B cell (primary cell): ENCODE data around the gene MORN4. TPM values are rescaled to one million over a fixed set of nuclear protein-coding genes. Genes with fewer than 3 reads are reported as not detected.

Source experiments
- ATAC-seq: fragments of 200-7000 bp; cut with Tn5 transposase; one replicate; pipeline ENCODE4 v1.10.0; 2021; ENCODE audit warnings: low read depth, mild to moderate bottlenecking, moderate number of reproducible peaks, moderate library complexity
- CTCF ChIA-PET: fragments of 350-600 bp; sonication (Branson Sonifier 250); formaldehyde crosslinking; loops from one replicate; lab custom pipeline; 2021; ENCODE audit warnings: antibody characterized with exemption, inconsistent platforms; lab: Charles Lee
- POLR2A ChIA-PET: fragments of 350-600 bp; sonication (Branson Sonifier 250); formaldehyde crosslinking; loops from one replicate; lab custom pipeline; 2021; ENCODE audit warnings: antibody characterized with exemption; lab: Charles Lee
- DNase-seq: peaks from one replicate; pipeline ENCODE4 v3.0.0; 2013
- H2AFZ ChIP-seq: 2 replicates; pipeline ENCODE4 v1.6.1; 2012; ENCODE audit warnings: mild to moderate bottlenecking, low read depth, low read length; ENCODE audit not compliant: insufficient read depth, poor library complexity, severe bottlenecking
- H3K27ac ChIP-seq, 2 donors: 1 replicate in 1 of 2; 2 replicates in 1 of 2; pipeline ENCODE4 v1.5.1; 2012 to 2013; ENCODE audit warnings: low read length in 2 of 2, mild to moderate bottlenecking in 2 of 2, moderate library complexity in 1 of 2
- H3K27me3 ChIP-seq, 4 experiments: fragments of 200-600 bp in 1 of 4; sonication (generic) in 1 of 4; replicated peaks in 1 of 4; 1 replicate in 2 of 4; 2 replicates in 2 of 4; pipeline versions ENCODE4 v1.6.1 to v1.7.0; 2013 to 2016; ENCODE audit warnings: low read length in 3 of 4, mild to moderate bottlenecking in 2 of 4, mixed read lengths in 1 of 4, moderate library complexity in 1 of 4; ENCODE audit not compliant: insufficient read depth in 4 of 4, control insufficient read depth in 3 of 4; ENCODE audit errors: control extremely low read depth in 1 of 4
- H3K36me3 ChIP-seq, 2 experiments: replicated peaks in 1 of 2; 1 replicate in 1 of 2; 2 replicates in 1 of 2; pipeline versions ENCODE4 v1.6.1 to v1.7.1; 2013; ENCODE audit warnings: low read length in 1 of 2; ENCODE audit not compliant: insufficient read depth in 2 of 2, control insufficient read depth in 1 of 2; ENCODE audit errors: control extremely low read depth in 1 of 2, extremely low read depth in 1 of 2
- H3K4me1 ChIP-seq, 2 donors: fragments of 200-600 bp in 1 of 2; sonication (generic) in 1 of 2; 1 replicate in 1 of 2; 2 replicates in 1 of 2; pipeline versions ENCODE4 v1.5.1 to v1.6.1; 2013 to 2017; ENCODE audit warnings: low read length in 2 of 2; ENCODE audit not compliant: control insufficient read depth in 2 of 2, insufficient read depth in 2 of 2
- H3K4me2 ChIP-seq: replicated peaks from 2 replicates; pipeline ENCODE3; 2012; ENCODE audit warnings: mild to moderate bottlenecking, low read depth, low read length; ENCODE audit not compliant: poor library complexity, severe bottlenecking
- H3K4me3 ChIP-seq, 5 experiments: fragments of 200-600 bp in 1 of 5; sonication (generic) in 1 of 5; 1 replicate in 3 of 5; 2 replicates in 2 of 5; pipeline versions ENCODE4 v1.5.1 to v1.7.0; 2011 to 2016; ENCODE audit warnings: low read length in 4 of 5, mild to moderate bottlenecking in 4 of 5, low read depth in 2 of 5, control low read depth in 1 of 5, moderate library complexity in 1 of 5; ENCODE audit not compliant: insufficient read depth in 1 of 5; ENCODE audit errors: control extremely low read depth in 1 of 5, extremely low read depth in 1 of 5
- H3K79me2 ChIP-seq: fragments of 200-600 bp; sonication (generic); one replicate; pipeline ENCODE4 v1.6.0; 2016; ENCODE audit warnings: low read length; ENCODE audit not compliant: control insufficient read depth, insufficient read depth
- H3K9ac ChIP-seq: fragments of 200-600 bp; sonication (generic); 2 replicates; pipeline ENCODE4 v1.6.1; 2017; ENCODE audit warnings: mild to moderate bottlenecking, low read length, moderate library complexity
- H3K9me3 ChIP-seq, 3 donors: one replicate each; pipeline versions ENCODE4 v1.6.1 to v1.7.1; 2013; ENCODE audit warnings: low read length in 2 of 3; ENCODE audit not compliant: control insufficient read depth in 2 of 3, insufficient read depth in 1 of 3; ENCODE audit errors: control extremely low read depth in 1 of 3
- H4K20me1 ChIP-seq: 2 replicates; pipeline ENCODE4 v1.6.0; 2012; ENCODE audit warnings: mild to moderate bottlenecking, low read length; ENCODE audit not compliant: insufficient read depth, control insufficient read depth, poor library complexity, severe bottlenecking
- H3K27ac Mint-ChIP-seq: one replicate; pipeline ENCODE4 v1.8.0; 2021; ENCODE audit warnings: mixed read lengths
- H3K27me3 Mint-ChIP-seq: one replicate; pipeline ENCODE4 v1.8.0; 2021; ENCODE audit warnings: mixed read lengths
- H3K4me1 Mint-ChIP-seq: one replicate; pipeline ENCODE4 v1.8.0; 2021; ENCODE audit warnings: mixed read lengths
- H3K4me3 Mint-ChIP-seq: one replicate; pipeline ENCODE4 v1.8.0; 2021; ENCODE audit warnings: mixed read lengths
- H3K9me3 Mint-ChIP-seq: one replicate; pipeline ENCODE4 v1.8.0; 2022; ENCODE audit warnings: mixed read lengths; ENCODE audit not compliant: insufficient read depth
- EZH2 ChIP-seq: IDR thresholded peaks from 2 replicates; pipeline ENCODE4 v1.6.1; 2012; ENCODE audit warnings: borderline replicate concordance, low read depth, mild to moderate bottlenecking, moderate library complexity, low read length; ENCODE audit not compliant: insufficient read depth, poor library complexity, severe bottlenecking
- WGBS: methylation state at CpG from one replicate; pipeline ENCODE4 v1.1.5; 2013; ENCODE audit warnings: missing lambda C conversion rate; ENCODE audit not compliant: insufficient coverage; 5-methylcytosine and 5-hydroxymethylcytosine counted together
- intact Hi-C: fragments of 100-400 bp; cut with micrococcal nuclease; formaldehyde crosslinking; loops from one replicate; pipeline ENCODE4 v1.10.0; 2022
- polyA plus RNA-seq: library from polyadenylated mRNA; depleted of rRNA; stranded (reverse); fragments of >200 nt; gene quantifications from 2 replicates; pipeline ENCODE4 v1.2.3, GENCODE V29; 2012
- total RNA-seq, 2 donors: library from RNA; stranded (reverse); fragments of 120-200 nt in 1 of 2; gene quantifications; 1 replicate in 1 of 2; 2 replicates in 1 of 2; pipeline versions ENCODE4 v1.2.3 to v1.2.4, GENCODE V29; 2013 to 2022
- TF ChIP-seq, protein P1 (sequence below): fragments of 200-600 bp; IDR thresholded peaks from one replicate; pipeline ENCODE4 v1.8.0; 2022; ENCODE audit warnings: antibody characterized with exemption, mild to moderate bottlenecking

Gene MORN4
- total and polyA plus RNA-seq, 2 donors (not counting 1 experiment from before 2014, with no cell fraction given): 1.5 to 2.8 TPM

DNA sequence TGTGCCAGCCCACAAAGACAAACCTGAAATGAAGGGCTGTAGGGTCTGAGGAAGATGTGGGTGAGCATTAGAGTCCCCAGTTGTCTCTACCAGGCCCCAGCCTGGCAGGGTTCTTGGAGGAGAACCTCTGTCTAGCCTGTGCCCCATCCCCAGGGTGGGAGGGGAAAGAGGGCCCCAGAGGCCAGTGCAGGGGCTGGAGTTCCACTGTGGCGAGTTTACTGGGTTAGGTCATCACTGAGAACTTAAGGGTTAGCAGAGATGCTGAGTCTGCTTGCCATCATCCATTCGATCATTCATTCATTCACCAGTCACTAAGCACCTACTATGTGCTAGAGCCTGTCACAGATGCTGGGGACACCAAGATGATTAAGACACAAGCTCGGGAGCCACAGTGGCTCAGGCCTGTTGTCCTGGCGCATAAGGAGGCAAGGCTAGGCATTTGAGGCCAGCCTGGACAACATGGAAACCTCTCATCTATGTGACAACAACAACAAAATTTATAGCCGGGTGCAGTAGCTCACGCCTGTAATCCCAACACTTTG is 58.1 kb downstream of the MORN4 start:
- H3K9ac ChIP-seq: no peak overlapping the region
- H3K4me3 ChIP-seq: no peak overlapping the region
- H4K20me1 ChIP-seq: no peaks in the 10 kb centered on the region
- ChIA-PET POLR2A (no interaction called here), CTCF (no interaction called here)
- no peak overlapping the region for H3K4me3 Mint-ChIP-seq
- ATAC-seq (no peak), DNase-seq (no peak)
- no peaks in the 10 kb centered on the region for H3K27me3 ChIP-seq
- no peaks in the 10 kb centered on the region for H3K36me3 ChIP-seq
- intact Hi-C loops: no loop called here
- H3K27me3 Mint-ChIP-seq: no peaks in the 10 kb centered on the region
- no peak overlapping the region for H3K4me2 ChIP-seq
- no peaks in the 10 kb centered on the region for H3K4me1 Mint-ChIP-seq
- TF ChIP-seq, protein P1, sequence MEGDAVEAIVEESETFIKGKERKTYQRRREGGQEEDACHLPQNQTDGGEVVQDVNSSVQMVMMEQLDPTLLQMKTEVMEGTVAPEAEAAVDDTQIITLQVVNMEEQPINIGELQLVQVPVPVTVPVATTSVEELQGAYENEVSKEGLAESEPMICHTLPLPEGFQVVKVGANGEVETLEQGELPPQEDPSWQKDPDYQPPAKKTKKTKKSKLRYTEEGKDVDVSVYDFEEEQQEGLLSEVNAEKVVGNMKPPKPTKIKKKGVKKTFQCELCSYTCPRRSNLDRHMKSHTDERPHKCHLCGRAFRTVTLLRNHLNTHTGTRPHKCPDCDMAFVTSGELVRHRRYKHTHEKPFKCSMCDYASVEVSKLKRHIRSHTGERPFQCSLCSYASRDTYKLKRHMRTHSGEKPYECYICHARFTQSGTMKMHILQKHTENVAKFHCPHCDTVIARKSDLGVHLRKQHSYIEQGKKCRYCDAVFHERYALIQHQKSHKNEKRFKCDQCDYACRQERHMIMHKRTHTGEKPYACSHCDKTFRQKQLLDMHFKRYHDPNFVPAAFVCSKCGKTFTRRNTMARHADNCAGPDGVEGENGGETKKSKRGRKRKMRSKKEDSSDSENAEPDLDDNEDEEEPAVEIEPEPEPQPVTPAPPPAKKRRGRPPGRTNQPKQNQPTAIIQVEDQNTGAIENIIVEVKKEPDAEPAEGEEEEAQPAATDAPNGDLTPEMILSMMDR: no peak
- no peak for TF ChIP-seq EZH2
- no peak overlapping the region for H3K27ac ChIP-seq
- no peaks in the 10 kb centered on the region for H3K79me2 ChIP-seq
- H3K9me3 Mint-ChIP-seq: no peaks in the 10 kb centered on the region
- WGBS: 89% methylated on average over 4 of the region's 6 CpGs
- no peaks in the 10 kb centered on the region for H3K4me1 ChIP-seq
- no peaks in the 10 kb centered on the region for H3K9me3 ChIP-seq
- H3K27ac Mint-ChIP-seq: no peak overlapping the region
- H2AFZ ChIP-seq: no peak overlapping the region

GRCh38 chr10:97574374-97575126 is 58.8 kb downstream of the MORN4 start:
- intact Hi-C loops: no loop called here
- no peak overlapping the region for H3K27ac Mint-ChIP-seq
- H3K9ac ChIP-seq: no peak overlapping the region
- DNase-seq (no peak), ATAC-seq (no peak)
- no peak overlapping the region for H3K27ac ChIP-seq
- H3K9me3 ChIP-seq: no peaks in the 10 kb centered on the region
- TF ChIP-seq, protein P1: no peak
- no peak for TF ChIP-seq EZH2
- no peak overlapping the region for H3K4me3 Mint-ChIP-seq
- H3K4me1 ChIP-seq: no peaks in the 10 kb centered on the region
- no peaks in the 10 kb centered on the region for H3K27me3 ChIP-seq
- H3K9me3 Mint-ChIP-seq: no peaks in the 10 kb centered on the region
- H3K4me1 Mint-ChIP-seq: no peaks in the 10 kb centered on the region
- H4K20me1 ChIP-seq: no peaks in the 10 kb centered on the region
- H3K4me3 ChIP-seq: no peak overlapping the region
- H3K27me3 Mint-ChIP-seq: no peaks in the 10 kb centered on the region
- ChIA-PET CTCF (interaction anchor here (1.5 kb wide), 1 partner anchor 113 kb away, joined by 3 read pairs; the partner anchor contains the start of gene AVPI1), POLR2A (no interaction called here)
- WGBS: 69% methylated on average over 2 of the region's 4 CpGs
- H2AFZ ChIP-seq: no peak overlapping the region
- H3K4me2 ChIP-seq: no peak overlapping the region
- H3K79me2 ChIP-seq: no peaks in the 10 kb centered on the region
- H3K36me3 ChIP-seq: no peaks in the 10 kb centered on the region
